Subcutaneous adipose tissue (tissue), 4 donors: ENCODE measurements around the gene PIK3CD. TPM values are rescaled to one million over a fixed set of nuclear protein-coding genes. Genes with fewer than 3 reads are reported as not detected.

Source experiments
- CTCF ChIP-seq: fragments of 450-650 bp; IDR thresholded peaks from one replicate; pipeline ENCODE4 v1.5.1; 2016; ENCODE audit warnings: low read depth, mild to moderate bottlenecking, control low read depth, antibody characterized with exemption, moderate library complexity
- total RNA-seq, 4 donors: library from RNA; depleted of rRNA; stranded (reverse); fragments of >200 nt; gene quantifications; one replicate each; pipeline ENCODE4 v1.1.0, GENCODE V29; 2016

The PIK3CD gene
- total RNA-seq, 4 donors from 2014 or later: 4.7 to 13.9 (median 10.3) TPM

DNA sequence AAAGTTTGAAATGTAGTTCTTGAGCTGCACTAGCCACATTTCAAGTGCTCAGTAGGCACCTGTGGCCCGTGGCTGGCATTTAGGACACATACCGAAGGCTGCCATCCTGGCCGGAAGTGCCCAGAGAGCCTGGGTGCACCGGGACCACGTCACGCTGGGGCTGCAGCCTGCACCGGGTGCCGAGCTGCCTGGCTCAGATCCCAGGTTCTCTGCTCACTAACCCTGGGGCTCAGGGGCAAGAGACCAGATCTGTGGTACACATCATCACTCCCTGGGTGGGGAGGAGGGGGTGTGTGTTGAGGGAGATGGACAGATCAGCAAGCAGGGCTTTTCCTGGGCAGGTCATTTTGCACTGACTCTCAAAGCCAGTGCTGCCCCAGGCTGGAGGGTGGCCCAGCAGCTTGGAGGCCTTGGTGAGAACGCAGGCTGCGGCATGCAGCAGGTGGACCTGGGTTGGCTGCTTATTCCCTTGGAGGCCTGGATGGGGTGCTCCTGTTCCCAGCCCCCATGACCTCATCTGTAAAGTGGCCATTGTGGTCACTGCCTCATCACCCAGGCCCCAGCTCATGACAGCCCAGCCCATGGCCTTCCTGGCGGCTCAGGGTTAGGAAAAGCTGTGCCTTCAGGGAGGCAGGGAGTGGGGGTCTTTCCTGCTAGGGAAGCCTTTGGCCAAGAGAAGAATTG is 39.2 kb upstream of the PIK3CD start:
- TF ChIP-seq CTCF: no peak

DNA sequence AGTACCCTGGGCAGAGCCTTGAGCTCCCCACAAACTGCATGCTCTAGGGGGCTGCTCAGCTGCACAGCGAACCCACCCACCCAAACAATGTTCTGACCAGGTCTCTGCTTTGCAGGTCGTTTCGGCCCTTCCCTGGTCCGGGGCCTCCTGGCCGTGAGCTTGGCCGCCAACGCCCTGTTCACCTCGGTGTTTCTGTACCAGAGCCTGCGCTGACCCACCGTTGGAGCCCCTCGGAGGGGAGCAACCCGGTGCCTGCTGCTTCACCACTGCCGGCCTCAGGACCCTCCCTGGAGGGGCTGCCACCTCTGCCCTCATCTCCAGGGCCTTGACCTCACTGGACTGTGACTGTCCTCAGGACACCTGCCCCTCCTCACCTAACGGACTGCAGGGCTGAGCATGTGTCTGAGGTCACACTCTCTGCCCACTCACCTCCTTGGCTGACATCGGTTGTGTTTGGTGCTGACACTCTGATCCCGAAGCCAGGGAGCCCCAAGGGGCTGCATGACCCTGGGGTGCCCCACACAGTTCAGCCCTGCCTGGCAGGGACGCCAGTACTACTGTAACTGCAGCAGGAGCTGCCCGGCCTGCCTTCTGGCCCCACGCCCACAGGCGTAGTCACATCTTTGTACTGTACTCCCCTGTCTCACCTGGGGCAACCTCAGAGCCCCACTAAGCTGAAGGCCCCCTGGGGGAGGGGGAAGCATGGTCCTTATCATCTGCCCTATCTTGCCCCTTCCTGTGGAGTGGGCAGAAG is 38.5 kb upstream of the PIK3CD start:
- no peak for TF ChIP-seq CTCF

- no peak for TF ChIP-seq CTCF
These were observed 37.8 kb upstream of the PIK3CD start for GRCh38 chr1:9613625-9614299.

DNA sequence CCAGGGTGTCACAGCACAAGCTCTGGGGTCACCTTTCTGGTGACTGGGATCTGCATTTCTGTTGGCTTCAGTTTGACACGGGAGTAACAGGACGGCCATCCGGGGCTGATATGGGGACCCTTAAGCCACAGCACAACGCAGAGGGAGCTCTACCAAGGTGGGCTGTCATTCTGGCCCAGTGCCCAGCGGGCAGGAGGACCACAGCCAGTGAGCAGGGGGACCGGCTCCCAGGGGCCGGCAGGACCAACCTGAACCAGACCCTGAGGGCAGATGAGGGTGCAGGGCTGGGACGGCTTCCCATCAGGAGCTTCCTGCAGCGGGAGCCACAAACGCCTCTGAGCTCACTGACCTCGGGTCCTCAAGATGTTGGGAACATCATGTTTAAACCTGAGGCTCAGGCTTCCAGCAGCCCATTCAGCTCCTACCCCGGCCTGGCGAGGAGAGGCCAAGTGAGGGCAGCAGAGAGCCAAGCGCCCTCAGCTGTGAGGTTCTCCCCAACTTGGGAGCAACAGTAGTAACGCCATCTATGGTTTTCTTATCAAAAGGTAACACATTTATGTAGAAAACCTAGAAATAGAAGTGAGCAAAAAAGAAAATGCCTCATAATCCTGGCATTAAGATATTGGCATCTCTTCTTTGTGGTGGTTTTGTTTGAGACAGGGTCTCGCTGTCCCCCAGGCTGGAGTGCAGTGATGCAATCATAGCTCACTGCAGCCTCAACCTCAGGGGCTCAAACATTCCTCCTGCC is 36.0 kb upstream of the PIK3CD start:
- no peak for TF ChIP-seq CTCF

- TF ChIP-seq CTCF: no peak
These were observed 32.4 kb upstream of the PIK3CD start for GRCh38 chr1:9618909-9619679.

DNA sequence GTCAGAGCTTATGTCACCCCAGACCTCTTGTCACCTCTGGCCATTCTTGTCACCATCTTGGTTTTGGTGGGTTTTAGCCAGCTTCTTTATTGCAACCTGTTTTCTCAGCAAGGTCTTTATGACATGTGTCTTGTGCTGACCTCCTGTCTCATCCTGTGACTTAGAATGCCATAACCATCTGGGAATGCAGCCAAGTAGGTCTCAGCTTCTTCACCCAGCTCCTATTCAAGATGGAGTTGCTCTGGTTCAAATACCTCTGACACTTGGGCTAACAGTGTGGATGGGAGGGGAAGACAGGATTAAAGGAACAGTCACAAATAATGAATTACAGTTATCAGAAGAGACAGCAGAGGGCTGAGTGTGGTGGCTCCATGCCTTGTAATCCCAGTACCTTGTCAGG is 30.5 kb upstream of the PIK3CD start:
- TF ChIP-seq CTCF: no peak
